GM18861 (cell line): ENCODE data around the gene ABCA9.
"Not testable (repeated sequence)": the region's sequence is repeated elsewhere in the genome, so short reads cannot be mapped to it uniquely, and the experiment has no call there.

Experiments
- ATAC-seq: cut with Tn5 transposase; IDR thresholded peaks from one replicate; pipeline ENCODE4 v1.9.1; 2021; ENCODE audit not compliant: unreplicated experiment

The ABCA9 gene, protein sequence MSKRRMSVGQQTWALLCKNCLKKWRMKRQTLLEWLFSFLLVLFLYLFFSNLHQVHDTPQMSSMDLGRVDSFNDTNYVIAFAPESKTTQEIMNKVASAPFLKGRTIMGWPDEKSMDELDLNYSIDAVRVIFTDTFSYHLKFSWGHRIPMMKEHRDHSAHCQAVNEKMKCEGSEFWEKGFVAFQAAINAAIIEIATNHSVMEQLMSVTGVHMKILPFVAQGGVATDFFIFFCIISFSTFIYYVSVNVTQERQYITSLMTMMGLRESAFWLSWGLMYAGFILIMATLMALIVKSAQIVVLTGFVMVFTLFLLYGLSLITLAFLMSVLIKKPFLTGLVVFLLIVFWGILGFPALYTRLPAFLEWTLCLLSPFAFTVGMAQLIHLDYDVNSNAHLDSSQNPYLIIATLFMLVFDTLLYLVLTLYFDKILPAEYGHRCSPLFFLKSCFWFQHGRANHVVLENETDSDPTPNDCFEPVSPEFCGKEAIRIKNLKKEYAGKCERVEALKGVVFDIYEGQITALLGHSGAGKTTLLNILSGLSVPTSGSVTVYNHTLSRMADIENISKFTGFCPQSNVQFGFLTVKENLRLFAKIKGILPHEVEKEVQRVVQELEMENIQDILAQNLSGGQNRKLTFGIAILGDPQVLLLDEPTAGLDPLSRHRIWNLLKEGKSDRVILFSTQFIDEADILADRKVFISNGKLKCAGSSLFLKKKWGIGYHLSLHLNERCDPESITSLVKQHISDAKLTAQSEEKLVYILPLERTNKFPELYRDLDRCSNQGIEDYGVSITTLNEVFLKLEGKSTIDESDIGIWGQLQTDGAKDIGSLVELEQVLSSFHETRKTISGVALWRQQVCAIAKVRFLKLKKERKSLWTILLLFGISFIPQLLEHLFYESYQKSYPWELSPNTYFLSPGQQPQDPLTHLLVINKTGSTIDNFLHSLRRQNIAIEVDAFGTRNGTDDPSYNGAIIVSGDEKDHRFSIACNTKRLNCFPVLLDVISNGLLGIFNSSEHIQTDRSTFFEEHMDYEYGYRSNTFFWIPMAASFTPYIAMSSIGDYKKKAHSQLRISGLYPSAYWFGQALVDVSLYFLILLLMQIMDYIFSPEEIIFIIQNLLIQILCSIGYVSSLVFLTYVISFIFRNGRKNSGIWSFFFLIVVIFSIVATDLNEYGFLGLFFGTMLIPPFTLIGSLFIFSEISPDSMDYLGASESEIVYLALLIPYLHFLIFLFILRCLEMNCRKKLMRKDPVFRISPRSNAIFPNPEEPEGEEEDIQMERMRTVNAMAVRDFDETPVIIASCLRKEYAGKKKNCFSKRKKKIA (N-terminal part only)

DNA sequence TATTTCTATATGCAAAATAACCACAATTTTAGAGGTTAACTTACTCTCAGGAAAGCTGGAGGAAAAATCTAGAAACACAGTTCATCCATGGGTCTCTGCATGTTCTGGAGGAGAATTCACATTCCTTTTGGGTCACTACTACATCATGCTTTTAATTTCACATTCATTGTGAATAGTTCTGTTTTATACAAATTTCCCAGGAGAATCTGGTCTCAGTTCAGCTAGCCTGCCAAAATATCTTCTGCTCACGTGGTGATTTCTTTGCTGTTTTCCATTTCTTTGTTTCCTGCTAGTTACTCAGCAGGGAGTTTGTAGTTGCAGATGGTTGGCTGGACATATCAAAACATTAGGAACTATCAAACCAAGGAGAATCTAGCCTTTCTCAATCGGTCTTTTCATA lies at the start of gene ABCA9:
Gene ABCA9 (minus strand): TSS at position 106 of the 400 bp plus-strand sequence. CDS start 9,801 bp downstream, outside the sequence.
- no peak for ATAC-seq

GRCh38 chr17:69105907-69106730 lies 45.4 kb upstream of the ABCA9 start:
- no peak for ATAC-seq

- no peak for ATAC-seq
These were observed 43.0 kb upstream of the ABCA9 start for GRCh38 chr17:69103557-69104233.

- ATAC-seq = no peak
These were observed 37.9 kb upstream of the ABCA9 start for GRCh38 chr17:69098625-69099024.

GRCh38 chr17:69096541-69096940 lies 35.8 kb upstream of the ABCA9 start:
- no peak for ATAC-seq

DNA sequence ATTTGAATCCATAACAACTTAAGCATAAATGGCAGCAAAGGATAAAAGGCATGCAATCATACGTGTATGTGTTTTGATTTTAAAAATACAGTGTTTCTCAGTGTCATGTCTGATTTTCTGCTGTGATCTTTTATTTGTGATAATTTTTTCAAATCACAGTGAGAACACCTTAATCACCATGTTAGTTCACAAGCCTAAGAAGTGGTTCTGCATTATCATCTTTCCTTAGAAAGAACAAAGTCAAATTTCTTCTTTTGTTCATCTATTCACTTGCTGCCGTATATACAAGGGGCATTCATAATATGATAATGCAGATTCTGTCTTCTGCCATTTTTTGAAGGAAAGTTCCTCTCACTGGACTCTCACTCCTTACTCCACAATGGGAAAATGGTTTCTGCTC lies 33.3 kb upstream of the ABCA9 start:
- ATAC-seq = no peak

DNA sequence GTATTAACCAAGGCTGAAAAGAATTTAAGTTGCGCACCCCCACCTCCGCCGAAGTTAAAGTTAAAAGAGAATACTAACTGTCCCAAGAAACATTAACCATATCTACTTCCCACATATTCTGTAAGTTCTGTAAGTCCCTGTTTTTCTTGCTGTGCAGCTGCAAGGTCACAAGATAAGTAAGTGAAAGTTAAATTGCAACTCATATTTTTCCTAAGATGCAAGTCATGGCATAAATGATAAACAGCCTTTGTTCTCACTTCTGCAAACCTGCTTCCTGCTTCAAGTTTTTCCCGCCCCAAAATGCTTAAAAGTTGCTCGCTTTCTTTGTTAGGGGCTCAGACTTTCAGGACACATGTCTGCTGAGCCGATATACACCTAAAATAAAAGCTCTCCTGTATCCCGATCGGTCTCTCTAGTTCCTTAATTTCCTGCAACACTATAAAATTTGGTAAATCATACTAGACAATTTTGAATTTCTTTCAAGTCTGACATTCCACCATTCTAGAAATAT lies 32.6 kb upstream of the ABCA9 start:
- ATAC-seq = no peak

GRCh38 chr17:69090365-69090764 lies 29.6 kb upstream of the ABCA9 start:
- no peak for ATAC-seq

DNA sequence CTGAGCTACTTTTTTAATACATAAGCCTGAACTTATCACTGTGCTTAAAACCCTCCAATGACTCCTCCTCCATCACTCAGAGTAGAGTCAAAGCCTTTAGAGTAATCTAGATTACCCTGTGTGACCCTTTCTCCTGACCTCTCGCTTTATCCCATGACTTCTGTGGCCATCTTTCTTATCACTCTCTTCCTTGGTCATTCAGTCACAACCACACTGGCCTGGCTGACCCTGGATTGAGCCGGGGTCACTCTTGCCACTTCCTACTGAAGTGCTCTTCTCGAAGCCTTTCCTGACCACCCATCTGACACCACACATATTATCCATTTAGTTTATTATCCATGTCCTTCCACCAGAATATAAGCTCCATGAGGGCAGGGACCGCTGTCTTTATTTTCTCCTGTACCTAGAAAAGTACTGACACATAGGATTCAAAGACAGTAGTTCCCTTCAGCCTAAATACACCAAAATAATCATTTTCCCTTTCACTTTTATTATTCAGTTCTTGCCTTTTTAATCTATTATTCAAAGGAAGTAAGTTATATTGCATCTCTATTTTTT lies 28.0 kb upstream of the ABCA9 start:
- no peak for ATAC-seq

GRCh38 chr17:69086641-69087040 lies 25.9 kb upstream of the ABCA9 start:
- no peak for ATAC-seq

- ATAC-seq = no peak
These were observed 24.2 kb upstream of the ABCA9 start for GRCh38 chr17:69084911-69085310.

GRCh38 chr17:69082696-69083095 lies 22.0 kb upstream of the ABCA9 start:
- no peak for ATAC-seq

GRCh38 chr17:69078864-69079263 lies 18.1 kb upstream of the ABCA9 start:
- ATAC-seq = no peak

GRCh38 chr17:69075823-69076222 lies 15.1 kb upstream of the ABCA9 start:
- no peak for ATAC-seq

DNA sequence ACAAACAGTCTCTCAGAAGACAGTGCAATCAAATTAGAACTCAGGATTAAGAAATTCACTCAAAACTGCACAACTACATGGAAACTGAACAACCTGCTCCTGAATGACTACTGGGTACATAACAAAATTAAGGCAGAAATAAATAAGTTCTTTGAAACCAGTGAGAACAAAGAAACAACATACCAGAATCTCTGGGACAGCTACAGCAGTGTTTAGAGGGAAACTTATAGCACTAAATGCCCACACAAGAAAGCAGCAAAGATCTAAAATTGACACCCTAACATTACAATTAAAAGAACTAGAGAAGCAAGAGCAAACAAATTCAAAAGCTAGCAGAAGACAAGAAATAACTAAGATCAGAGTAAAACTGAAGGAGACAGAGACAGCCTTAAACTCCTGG lies 12.7 kb upstream of the ABCA9 start:
- not testable (repeated sequence) for ATAC-seq

GRCh38 chr17:69072803-69073256 lies 12.1 kb upstream of the ABCA9 start:
- ATAC-seq = not testable (repeated sequence)

DNA sequence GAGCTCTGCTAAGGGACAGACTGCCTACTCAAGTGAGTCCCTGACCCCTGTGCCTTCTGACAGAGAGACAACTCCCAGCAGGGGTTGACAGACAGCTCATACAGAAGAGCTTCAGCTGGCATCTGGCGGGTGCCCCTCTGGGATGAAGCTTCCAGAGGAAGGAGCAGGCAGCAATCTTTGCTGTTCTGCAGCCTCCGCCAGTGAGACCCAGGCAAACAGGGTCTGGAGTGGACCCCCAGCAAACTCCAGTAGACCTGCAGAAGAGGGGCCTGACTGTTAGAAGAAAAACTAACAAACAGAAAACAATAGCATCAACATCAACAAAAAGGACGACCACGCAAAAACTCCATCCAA lies 10.5 kb upstream of the ABCA9 start:
- not testable (repeated sequence) for ATAC-seq

- not testable (repeated sequence) for ATAC-seq
These were observed 9.9 kb upstream of the ABCA9 start for GRCh38 chr17:69070378-69071232.
